Vagina (tissue), 2 donors: Measurements from ENCODE around the gene EXOC2.

Source experiments
- CTCF ChIP-seq, 3 experiments: fragments of 450-650 bp in 2 of 3; fragments of 200-600 bp in 1 of 3; sonication (generic) in 1 of 3; IDR thresholded peaks; one replicate each; pipeline ENCODE4 v1.5.1; 2017 to 2019; ENCODE audit warnings: antibody characterized with exemption in 3 of 3, mild to moderate bottlenecking in 2 of 3, moderate library complexity in 2 of 3
- POLR2A ChIP-seq, 2 donors: fragments of 450-650 bp; IDR thresholded peaks; one replicate each; pipeline ENCODE4 v1.6.1; 2017; ENCODE audit warnings: antibody characterized with exemption in 2 of 2, mild to moderate bottlenecking in 2 of 2, moderate library complexity in 2 of 2

GRCh38 chr6:582370-582769 lies 110.6 kb downstream of the EXOC2 start:
- TF ChIP-seq CTCF (IDR thresholded peaks at IDR 0.05) (no peak), POLR2A (IDR thresholded peaks at IDR 0.05) (no peak)
